HCT116 (cell line): ENCODE measurements around the gene TEX54. TPM values are rescaled to one million over a fixed set of nuclear protein-coding genes. Genes with fewer than 3 reads are reported as not detected.
A peak's percentile ranks its signal among the peaks of the same experiment; 100 is the strongest.
"Not testable (repeated sequence)": the region's sequence is repeated elsewhere in the genome, so short reads cannot be mapped to it uniquely, and the experiment has no call there.

Source experiments
- ATAC-seq: fragments of 200-7000 bp; cut with Tn5 transposase; 2 replicates; pipeline ENCODE4 v1.9.1; 2020; ENCODE audit warnings: mild to moderate bottlenecking, moderate library complexity
- BruUV-seq: library from RNA; stranded (reverse); fragments of 400-500 nt; replicated peaks from 2 replicates; lab custom pipeline; 2021; lab: Mats Ljungman, UMichigan
- CTCF ChIA-PET: fragments of 300-600 bp; sonication (Branson Sonifier 250); formaldehyde crosslinking; loops from one replicate; lab custom pipeline; 2021; ENCODE audit warnings: antibody characterized with exemption; lab: Charles Lee
- POLR2A ChIA-PET: fragments of 300-600, 350-600 bp; sonication (Branson Sonifier 250); formaldehyde crosslinking; loops from one replicate; lab custom pipeline; 2021; ENCODE audit warnings: antibody characterized with exemption; lab: Charles Lee
- RAD21 ChIA-PET, 2 experiments: fragments of 300-600 bp; sonication (Branson Sonifier 250); formaldehyde crosslinking; loops; one replicate each; lab custom pipeline; 2023; ENCODE audit warnings: low total read pairs in 2 of 2; ENCODE audit not compliant: uncharacterized antibody in 2 of 2, unreplicated experiment in 2 of 2, low non-redundant PET in 1 of 2; lab: Charles Lee
- DNase-seq: peaks from one replicate; pipeline ENCODE4 v3.0.0-alpha.2; 2010; ENCODE audit warnings: low read depth, low spot score
- H2AFZ ChIP-seq: fragments of 200-600 bp; shearing (Covaris generic), sonication (generic); 2 replicates; pipeline ENCODE4 v1.6.1; 2017; ENCODE audit warnings: low read depth, mixed run types, mixed read lengths, antibody characterized with exemption, low read length; ENCODE audit not compliant: poor library complexity, severe bottlenecking
- H3K27ac ChIP-seq: 2 replicates; pipeline ENCODE4 v1.5.1; 2012; ENCODE audit warnings: low read depth, low read length
- H3K27me3 ChIP-seq: fragments of 200-600 bp; sonication (generic); 2 replicates; pipeline ENCODE4 v1.6.1; 2016; ENCODE audit warnings: mixed run types, low read length, mixed read lengths; ENCODE audit not compliant: insufficient read depth
- H3K36me3 ChIP-seq, 2 experiments: fragments of 200-500 bp in 1 of 2; fragments of 200-600 bp in 1 of 2; sonication (Bioruptor generic) in 1 of 2; sonication (generic) in 1 of 2; 2 replicates each; pipeline versions ENCODE4 v1.5.1 to v1.6.1; 2014 to 2016; ENCODE audit warnings: low read length in 2 of 2, inconsistent platforms in 1 of 2, mixed read lengths in 1 of 2, mixed run types in 1 of 2; ENCODE audit not compliant: insufficient read depth in 2 of 2, control insufficient read depth in 1 of 2
- H3K4me1 ChIP-seq, 2 experiments: fragments of 200-600 bp in 1 of 2; sonication (generic) in 1 of 2; 2 replicates each; pipeline versions ENCODE4 v1.5.1 to v1.6.1; 2012 to 2017; ENCODE audit warnings: low read length in 2 of 2, inconsistent platforms in 1 of 2, mild to moderate bottlenecking in 1 of 2, mixed read lengths in 1 of 2, mixed run types in 1 of 2, moderate library complexity in 1 of 2; ENCODE audit not compliant: insufficient read depth in 2 of 2, control insufficient read depth in 1 of 2
- H3K4me2 ChIP-seq: fragments of 200-600 bp; sonication (generic); 2 replicates; pipeline ENCODE4 v1.6.1; 2017; ENCODE audit warnings: mixed run types, low read length, mixed read lengths
- H3K4me3 ChIP-seq, 2 experiments: fragments of 200-600 bp in 1 of 2; sonication (generic) in 1 of 2; replicated peaks in 1 of 2; 2 replicates each; pipeline ENCODE4 v1.5.1; 2011 to 2016; ENCODE audit warnings: low read length in 2 of 2, control low read depth in 1 of 2, low read depth in 1 of 2, mild to moderate bottlenecking in 1 of 2, mixed read lengths in 1 of 2, mixed run types in 1 of 2
- H3K79me2 ChIP-seq: fragments of 200-600 bp; sonication (generic); 2 replicates; pipeline ENCODE4 v1.6.1; 2017; ENCODE audit warnings: mild to moderate bottlenecking, mixed run types, low read length, moderate library complexity, mixed read lengths; ENCODE audit not compliant: insufficient read depth
- H3K9ac ChIP-seq: fragments of 200-600 bp; sonication (generic); 2 replicates; pipeline ENCODE4 v1.6.1; 2016; ENCODE audit warnings: low read length, mixed read lengths
- H3K9me2 ChIP-seq: fragments of 200-600 bp; sonication (generic), shearing (Covaris generic); 2 replicates; pipeline ENCODE4 v1.6.1; 2017; ENCODE audit warnings: mixed run types, mild to moderate bottlenecking, moderate library complexity; ENCODE audit not compliant: insufficient read depth
- H3K9me3 ChIP-seq, 2 experiments: fragments of 200-500 bp in 1 of 2; fragments of 200-600 bp in 1 of 2; sonication (Bioruptor generic) in 1 of 2; sonication (generic) in 1 of 2; 2 replicates each; pipeline ENCODE4 v1.6.1; 2014 to 2017; ENCODE audit warnings: low read length in 2 of 2, mixed read lengths in 2 of 2, inconsistent platforms in 1 of 2, low read depth in 1 of 2, mild to moderate bottlenecking in 1 of 2, mixed run types in 1 of 2, moderate library complexity in 1 of 2; ENCODE audit not compliant: control insufficient read depth in 1 of 2, insufficient read depth in 1 of 2
- H4K20me1 ChIP-seq: fragments of 200-600 bp; sonication (generic), shearing (Covaris generic); 2 replicates; pipeline ENCODE4 v1.6.1; 2017; ENCODE audit warnings: mixed run types, mild to moderate bottlenecking, moderate library complexity; ENCODE audit not compliant: insufficient read depth
- EZH2phosphoT487 ChIP-seq: fragments of 200-600 bp; IDR thresholded peaks from 2 replicates; pipeline ENCODE4 v1.6.1; 2018; ENCODE audit warnings: antibody characterized with exemption, borderline replicate concordance
- MAX ChIP-seq: IDR thresholded peaks from 2 replicates; pipeline ENCODE4 v1.6.1; 2012
- RAD21 ChIP-seq: IDR thresholded peaks from 2 replicates; pipeline ENCODE4 v1.6.1; 2012; ENCODE audit warnings: low read depth, mild to moderate bottlenecking
- intact Hi-C: fragments of 100-400 bp; cut with micrococcal nuclease; formaldehyde crosslinking; loops from 2 replicates; pipeline ENCODE4 v1.10.0; 2022
- total RNA-seq: library from RNA; stranded (reverse); gene quantifications from one replicate; pipeline ENCODE4 v1.2.1, GENCODE V29; 2021; ENCODE audit not compliant: unreplicated experiment

TEX54 gene
- total RNA-seq, 1 experiment from 2014 or later, result not detected

- CTCF ChIA-PET, result no interaction called here
- ATAC-seq (no peak), DNase-seq (no peak)
- intact Hi-C loops, result loop anchor here (5.0 kb wide), 1 partner anchor 286 kb away; no protein-coding TSS in a partner anchor
- RAD21 ChIA-PET, result no interaction called here
- no peaks in the 10 kb centered on the region for H4K20me1 ChIP-seq
- H2AFZ ChIP-seq, result peak overlapping the region; percentile 13
- BruUV-seq, result no TSS peak
- peaks cover 11% of the 10 kb centered on the region for H3K79me2 ChIP-seq
- peaks cover 6 to 26% of the 10 kb centered on the region in 2 experiments; a peak in 3 of 4 replicates for H3K4me1 ChIP-seq
- POLR2A ChIA-PET, result interaction anchor here (1.4 to 3.5 kb wide), 2 partner anchors 12 to 36 kb away, joined by 3 to 30 read pairs; no protein-coding TSS in a partner anchor
- H3K4me3 ChIP-seq, result no peak overlapping the region
- H3K27ac ChIP-seq, result no peak overlapping the region
- no peaks in the 10 kb centered on the region for H3K27me3 ChIP-seq
- no peaks in the 10 kb centered on the region for H3K9me2 ChIP-seq
- H3K4me2 ChIP-seq, result no peak overlapping the region
- TF ChIP-seq RAD21 (no peak), EZH2phosphoT487 (no peak), MAX (no peak)
- H3K9me3 ChIP-seq, result no peaks in the 10 kb centered on the region
- H3K9ac ChIP-seq, result no peak overlapping the region
- H3K36me3 ChIP-seq, result no peaks in the 10 kb centered on the region
These were observed 10.8 kb upstream of the TEX54 start for GRCh38 chr11:62843466-62843865.

- BruUV-seq, H3K9me2 ChIP-seq, DNase-seq, H3K9me3 ChIP-seq, H3K27me3 ChIP-seq, H3K36me3 ChIP-seq, CTCF ChIA-PET, ATAC-seq, H3K4me3 ChIP-seq, H2AFZ ChIP-seq, H3K4me2 ChIP-seq, H4K20me1 ChIP-seq, H3K27ac ChIP-seq: not testable (repeated sequence)
- H3K9ac ChIP-seq, result 0 out of 2 replicates have a peak overlapping the region, but pooled peaks have one; percentile 71
- POLR2A ChIA-PET, result interaction anchor here (0.6 to 3.5 kb wide), 4 partner anchors 9 to 13 kb away, joined by 3 to 30 read pairs (median 4); partner anchors contain the start of gene STX5
- intact Hi-C loops, result loop anchor here (5.0 kb wide), 1 partner anchor 286 kb away; no protein-coding TSS in a partner anchor
- RAD21 ChIA-PET, result interaction anchor here in 1 of 2 experiments (0.6 kb wide), 1 partner anchor 43 kb away, joined by 4 read pairs; no protein-coding TSS in a partner anchor
- peaks cover 8 to 32% of the 10 kb centered on the region in 2 experiments; a peak in 3 of 4 replicates for H3K4me1 ChIP-seq
- H3K79me2 ChIP-seq, result peaks cover 16% of the 10 kb centered on the region
These were observed 10.2 kb upstream of the TEX54 start for GRCh38 chr11:62842891-62843290.
